HG02943 (cell line): ENCODE measurements around the gene NID2.

ENCODE experiments used
- ATAC-seq: cut with Tn5 transposase; IDR thresholded peaks from one replicate; pipeline ENCODE4 v1.9.1; 2021; ENCODE audit warnings: mild to moderate bottlenecking, low read depth, moderate library complexity; ENCODE audit not compliant: unreplicated experiment

Gene NID2, protein sequence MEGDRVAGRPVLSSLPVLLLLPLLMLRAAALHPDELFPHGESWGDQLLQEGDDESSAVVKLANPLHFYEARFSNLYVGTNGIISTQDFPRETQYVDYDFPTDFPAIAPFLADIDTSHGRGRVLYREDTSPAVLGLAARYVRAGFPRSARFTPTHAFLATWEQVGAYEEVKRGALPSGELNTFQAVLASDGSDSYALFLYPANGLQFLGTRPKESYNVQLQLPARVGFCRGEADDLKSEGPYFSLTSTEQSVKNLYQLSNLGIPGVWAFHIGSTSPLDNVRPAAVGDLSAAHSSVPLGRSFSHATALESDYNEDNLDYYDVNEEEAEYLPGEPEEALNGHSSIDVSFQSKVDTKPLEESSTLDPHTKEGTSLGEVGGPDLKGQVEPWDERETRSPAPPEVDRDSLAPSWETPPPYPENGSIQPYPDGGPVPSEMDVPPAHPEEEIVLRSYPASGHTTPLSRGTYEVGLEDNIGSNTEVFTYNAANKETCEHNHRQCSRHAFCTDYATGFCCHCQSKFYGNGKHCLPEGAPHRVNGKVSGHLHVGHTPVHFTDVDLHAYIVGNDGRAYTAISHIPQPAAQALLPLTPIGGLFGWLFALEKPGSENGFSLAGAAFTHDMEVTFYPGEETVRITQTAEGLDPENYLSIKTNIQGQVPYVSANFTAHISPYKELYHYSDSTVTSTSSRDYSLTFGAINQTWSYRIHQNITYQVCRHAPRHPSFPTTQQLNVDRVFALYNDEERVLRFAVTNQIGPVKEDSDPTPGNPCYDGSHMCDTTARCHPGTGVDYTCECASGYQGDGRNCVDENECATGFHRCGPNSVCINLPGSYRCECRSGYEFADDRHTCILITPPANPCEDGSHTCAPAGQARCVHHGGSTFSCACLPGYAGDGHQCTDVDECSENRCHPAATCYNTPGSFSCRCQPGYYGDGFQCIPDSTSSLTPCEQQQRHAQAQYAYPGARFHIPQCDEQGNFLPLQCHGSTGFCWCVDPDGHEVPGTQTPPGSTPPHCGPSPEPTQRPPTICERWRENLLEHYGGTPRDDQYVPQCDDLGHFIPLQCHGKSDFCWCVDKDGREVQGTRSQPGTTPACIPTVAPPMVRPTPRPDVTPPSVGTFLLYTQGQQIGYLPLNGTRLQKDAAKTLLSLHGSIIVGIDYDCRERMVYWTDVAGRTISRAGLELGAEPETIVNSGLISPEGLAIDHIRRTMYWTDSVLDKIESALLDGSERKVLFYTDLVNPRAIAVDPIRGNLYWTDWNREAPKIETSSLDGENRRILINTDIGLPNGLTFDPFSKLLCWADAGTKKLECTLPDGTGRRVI (N-terminal part only)

DNA sequence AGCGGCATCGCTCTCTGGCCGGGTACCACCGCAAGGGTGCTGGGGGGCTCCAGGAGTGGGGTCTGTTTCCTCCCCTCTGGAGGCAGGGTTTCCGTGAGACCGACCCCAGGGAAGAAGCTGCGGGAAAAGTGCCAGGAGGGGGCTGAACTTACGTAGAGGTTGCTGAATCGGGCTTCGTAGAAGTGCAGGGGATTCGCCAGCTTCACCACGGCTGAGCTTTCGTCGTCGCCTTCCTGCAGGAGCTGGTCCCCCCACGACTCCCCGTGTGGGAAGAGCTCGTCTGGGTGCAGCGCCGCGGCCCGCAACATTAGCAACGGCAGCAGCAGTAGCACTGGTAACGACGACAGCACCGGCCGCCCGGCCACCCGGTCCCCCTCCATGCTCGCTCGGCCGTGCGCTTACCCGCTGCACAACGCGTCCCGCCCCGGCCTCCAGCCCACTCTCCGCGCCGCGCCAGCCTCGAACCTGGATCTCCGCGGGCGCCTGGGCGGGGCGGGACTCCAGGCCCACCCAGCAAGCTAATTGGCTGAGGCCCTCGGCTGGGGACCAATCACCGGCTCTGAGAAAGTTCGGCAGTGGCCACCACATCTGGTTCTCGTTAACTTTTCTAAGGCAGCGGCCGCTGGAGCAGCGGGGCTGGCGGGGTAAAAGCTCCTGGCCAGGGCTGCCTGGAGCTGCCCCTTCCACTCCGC, at the start of gene NID2:
TSS of gene NID2 (minus strand) at position 445 of the 692 bp plus-strand sequence. CDS start at position 380, 65 bp downstream.
- no peak for ATAC-seq

DNA sequence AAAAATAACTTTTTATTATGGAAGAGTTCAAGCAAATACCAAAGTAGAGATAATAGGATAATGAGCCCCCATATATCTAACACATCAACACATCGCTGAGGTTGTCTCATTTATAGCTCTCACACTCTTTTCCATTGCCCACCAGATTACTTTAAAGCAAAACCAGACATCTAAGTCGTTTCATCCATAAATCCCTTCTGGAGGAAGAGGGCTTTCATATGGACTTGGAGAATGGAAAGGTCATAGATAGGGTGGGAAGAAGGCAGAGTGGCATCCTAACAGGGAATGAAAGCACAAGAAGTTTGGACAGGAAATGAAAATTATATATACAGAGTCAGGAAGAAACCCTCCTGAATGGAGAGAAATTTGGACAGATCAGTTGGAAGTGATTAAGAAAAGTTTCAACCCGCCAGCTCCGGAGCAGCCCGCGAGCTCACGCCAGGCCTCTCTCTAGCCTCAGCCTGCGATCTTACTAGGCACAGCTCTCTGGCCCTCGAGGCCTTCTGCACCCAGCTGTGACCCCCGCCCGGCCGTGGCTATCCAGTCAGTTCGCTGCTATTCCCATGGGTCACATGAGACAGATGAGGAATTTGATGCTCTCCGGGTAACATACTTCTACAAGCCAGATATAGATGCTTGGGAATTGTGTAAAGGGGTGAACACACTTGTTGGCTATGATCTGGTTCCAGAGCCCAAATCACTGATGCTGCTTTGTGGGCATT, 48.4 kb upstream of the NID2 start:
- no peak for ATAC-seq

DNA sequence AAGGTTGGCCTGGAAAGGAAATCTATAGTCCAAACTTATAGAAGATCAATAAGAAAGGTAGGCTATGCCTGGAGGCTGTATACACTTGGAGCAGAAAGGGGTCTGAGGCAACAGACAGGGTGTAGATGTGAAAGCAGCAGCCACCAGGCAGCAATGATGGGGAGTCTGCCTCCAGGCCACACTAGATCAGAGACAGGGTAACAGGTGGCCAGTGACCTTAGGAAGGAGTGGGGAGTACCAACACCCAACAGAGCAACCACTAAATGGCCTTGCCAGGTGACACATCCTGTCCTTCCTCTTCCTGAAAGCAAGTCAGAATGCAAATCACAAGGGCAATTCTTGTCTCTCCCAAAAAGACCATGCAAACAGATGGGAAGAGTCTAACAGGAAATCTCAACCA, 46.4 kb upstream of the NID2 start:
- ATAC-seq: no peak

DNA sequence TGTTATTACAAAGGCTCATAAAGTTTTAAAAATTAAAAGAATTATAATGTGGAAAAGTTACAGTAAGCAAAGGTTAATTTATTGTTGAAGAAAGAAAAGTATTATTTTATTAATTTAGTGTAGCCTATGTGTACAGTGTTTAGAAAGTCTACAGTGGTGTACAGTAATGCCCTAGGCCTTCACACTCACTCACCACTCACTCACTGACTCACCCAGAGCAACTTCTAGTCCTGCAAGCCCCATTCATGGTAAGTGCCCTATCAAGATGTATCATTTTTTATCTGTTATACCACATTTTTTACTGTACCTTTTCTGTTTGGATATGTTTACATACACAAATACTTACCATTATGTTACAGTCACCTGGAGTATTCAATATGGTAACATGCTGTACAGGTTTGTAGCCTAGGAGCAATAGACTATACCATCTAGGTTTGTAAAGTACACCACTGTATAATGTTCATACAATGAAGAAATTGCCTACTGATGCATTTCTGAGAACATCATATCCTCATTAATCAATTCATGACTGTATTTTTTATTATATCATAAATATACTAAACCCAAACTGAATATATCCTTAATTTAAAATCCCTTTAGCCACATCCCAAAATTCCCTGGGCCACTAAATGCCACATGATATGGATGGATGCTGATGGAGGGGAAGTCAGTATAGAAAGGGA, 43.6 kb upstream of the NID2 start:
- no peak for ATAC-seq

DNA sequence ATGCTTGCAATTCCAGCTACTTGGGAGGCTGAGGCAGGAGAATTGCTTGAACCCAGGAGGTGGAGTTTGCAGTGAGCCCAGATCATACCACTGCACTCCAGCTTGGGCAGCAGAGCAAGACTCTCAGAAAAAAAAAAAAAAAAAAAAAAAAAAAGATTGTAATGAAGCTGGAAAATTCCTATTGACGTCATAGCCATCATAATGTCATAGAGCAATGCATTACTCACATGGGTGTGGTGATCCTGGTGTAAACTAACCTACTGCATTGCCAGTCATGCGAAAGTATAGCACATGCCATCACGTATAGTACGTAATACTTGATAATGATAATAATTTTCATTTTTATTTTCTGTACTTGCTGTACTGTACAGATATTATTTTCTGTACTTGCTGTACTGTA, 42.7 kb upstream of the NID2 start:
- no peak for ATAC-seq

DNA sequence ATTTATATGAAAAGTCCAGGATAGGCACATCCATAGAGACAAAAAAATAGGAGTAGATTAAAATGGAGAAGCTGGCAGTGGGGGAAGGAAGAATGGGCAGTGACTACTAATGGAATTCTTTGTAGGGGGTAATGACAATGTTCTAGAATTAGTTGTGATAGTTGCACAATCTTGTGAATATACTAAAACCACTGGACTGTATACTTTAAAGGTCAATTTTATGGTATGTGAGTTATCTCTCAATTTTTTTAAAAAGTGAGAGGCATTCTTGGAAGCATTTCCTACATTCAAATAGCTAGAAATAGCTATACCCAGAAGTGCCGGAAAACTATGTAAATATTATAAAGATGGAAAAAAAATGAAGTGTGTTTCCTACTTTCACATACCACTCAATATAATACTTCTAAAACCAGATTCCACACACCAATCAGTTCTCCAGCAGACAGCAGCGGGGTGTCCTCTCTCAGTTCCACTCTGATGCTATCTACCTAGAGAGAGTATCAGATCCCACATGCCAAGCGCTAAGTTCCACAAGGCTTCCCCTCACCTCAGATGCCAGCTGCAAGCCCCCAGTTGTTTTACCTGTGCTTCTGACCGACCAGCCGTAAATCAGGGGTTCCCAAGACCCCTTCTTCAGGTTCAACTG, 41.7 kb upstream of the NID2 start:
- ATAC-seq: no peak

DNA sequence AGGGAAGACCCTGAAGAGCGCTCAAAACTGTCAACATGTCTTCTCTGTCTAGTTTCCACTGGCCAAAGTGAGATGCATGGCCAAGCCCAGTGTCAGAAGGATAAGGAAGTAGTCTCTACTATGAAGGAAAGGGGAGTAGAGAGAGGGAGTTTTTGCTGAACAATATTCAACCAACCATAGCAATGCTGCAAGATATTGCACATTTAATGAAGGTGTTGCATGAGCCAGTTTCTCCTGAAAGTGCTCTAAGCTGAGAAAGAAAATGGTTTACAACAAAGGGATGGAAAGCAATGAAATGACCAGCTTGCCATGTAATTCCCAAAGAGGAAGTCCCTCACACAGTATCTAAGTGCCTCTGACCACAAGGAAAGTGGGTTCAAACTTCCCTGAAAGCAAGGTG, 40.0 kb upstream of the NID2 start:
- ATAC-seq: no peak

DNA sequence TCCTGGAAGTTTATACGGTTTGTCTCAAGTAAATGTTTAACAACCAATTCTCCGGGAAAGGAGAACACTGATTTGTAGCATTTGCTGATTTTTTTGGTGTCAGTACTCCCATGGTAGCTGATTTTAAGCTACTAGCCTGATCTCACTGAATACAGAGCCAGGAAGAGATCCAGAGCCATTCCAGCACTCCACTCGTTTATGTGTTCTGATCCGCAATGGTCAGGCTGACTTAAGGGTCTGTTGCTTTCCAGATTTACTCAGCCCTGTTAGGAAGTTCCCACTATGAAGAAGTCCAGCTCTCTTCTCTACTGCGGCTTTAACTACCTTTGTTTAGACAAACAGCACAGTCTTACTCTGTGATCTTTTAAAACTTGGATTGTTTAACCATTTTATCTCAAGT, 38.0 kb upstream of the NID2 start:
- no peak for ATAC-seq

DNA sequence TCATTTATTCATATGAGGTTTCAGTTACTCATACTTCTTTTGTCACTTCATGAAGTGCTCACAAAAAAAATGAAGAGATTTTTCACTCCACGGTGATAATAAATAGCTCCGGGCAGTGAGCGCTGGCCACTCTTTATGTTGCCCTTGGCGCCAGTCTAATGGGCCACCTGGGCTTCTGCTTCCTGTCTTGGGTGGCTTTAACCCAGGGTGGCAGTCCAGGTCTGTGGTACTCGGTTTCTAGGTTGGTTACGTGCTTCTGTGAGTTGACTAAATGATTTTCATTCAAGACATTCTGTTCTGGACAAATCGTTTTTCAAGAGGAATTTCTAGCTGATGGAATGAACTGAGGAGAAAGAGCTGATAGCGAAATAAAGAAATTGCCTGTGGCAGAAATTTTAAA, 34.6 kb upstream of the NID2 start:
- ATAC-seq: no peak

DNA sequence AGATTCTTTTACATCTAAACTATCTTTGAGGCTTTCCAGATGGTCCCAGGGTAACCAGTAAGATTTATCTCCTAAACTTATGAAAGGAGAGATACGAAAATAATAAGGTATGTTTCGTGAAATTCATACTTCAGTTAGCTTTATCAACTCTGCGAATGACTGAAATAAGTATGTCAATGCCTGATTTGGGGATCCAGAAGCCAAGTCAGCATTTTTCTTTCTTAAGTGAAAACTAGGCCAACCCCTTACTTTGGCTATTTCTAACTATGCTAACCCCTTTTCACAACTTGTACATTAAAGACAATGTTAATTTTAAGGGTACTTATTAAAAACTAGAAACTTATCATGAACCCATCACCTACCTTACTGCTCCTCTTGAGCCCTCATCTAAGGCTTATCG, 26.9 kb upstream of the NID2 start:
- ATAC-seq: no peak

DNA sequence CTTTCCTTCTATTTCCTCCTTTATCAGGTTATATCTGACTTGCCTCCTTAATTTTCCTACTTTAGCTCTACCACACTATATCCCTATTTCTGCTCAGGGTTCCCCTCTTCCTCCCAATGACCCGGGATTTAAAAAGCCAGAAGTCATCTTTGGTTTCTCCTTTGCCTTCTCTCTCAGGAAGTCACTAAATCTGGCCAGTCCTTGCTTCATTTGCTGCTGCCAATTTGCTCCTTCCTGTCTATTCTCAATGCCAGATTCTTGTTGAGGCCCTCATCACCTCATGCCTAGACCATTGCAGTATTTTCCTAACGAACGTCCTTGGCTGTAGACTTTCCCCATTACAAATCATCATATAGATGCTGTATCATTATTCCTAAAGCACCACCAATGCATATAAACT, 26.5 kb upstream of the NID2 start:
- ATAC-seq: no peak

DNA sequence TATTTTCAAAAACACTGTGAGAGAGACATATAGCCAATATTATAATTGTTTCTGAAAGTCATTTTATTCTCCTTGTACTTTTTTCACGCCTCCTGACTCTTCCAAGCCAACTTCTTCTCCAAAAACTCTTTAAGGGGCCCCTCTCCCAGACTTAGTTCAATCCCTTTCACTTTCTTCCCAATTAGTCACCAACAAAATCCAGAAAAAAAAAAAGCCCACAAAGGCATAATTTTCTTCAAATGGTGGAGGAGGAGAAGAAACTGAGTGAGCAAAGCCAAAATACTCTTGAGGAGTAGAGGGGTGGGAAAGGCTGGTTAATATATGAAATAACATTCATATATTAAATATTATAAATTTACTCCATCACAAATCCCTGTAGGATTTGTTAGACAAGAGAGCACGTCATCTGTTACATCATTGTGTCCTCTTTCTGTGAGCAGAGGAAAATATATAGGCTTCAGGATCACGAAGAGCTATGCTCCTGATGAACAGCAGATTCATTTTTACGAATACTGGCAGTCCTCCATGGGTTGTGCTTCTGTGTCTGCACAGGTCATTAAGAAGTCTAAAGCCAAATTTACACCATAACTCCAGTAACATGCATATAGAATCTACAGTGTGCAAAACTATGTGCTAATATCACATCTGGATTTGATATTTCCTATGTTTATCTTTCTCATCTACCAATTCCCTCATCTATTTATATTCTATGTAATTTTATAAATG, 25.9 kb upstream of the NID2 start:
- ATAC-seq: no peak

DNA sequence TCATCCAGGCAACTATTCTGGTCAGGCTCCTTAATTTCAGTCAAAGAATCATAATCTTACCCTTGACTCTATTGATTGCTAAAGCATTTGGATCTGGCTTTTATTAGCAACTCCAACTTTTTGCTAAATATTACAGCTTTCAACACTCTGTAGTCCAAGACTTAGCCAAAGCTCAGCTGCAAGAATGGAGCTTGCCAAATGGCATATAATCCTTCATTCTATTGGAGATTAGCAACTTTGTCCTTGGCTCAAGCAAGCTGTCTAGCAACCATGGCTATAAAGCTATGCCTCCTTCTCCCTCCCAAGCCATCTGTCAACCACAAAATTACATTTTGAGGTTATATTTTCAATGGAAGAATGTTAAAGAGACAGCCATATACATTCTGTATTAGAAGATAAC, 23.1 kb upstream of the NID2 start:
- ATAC-seq: no peak

DNA sequence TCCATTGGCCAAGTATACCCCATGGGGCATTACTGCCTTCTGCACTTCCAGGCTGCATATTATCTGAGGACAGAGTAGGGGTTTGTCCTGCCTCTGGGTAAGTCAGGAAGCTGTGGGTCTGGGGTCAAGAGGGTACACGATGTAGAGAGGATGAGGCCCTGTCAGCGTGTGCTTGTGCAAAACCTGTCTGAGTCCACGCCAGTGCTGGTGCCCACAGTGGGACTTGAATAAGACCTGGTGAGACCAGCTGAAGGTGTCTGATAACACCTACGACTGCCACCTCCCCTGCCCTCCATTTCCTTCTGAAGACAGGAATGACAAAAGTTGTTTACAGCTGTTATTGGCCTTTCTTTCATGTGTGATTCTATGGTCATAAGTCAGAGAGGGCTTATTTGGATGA, 22.1 kb upstream of the NID2 start:
- ATAC-seq: no peak

DNA sequence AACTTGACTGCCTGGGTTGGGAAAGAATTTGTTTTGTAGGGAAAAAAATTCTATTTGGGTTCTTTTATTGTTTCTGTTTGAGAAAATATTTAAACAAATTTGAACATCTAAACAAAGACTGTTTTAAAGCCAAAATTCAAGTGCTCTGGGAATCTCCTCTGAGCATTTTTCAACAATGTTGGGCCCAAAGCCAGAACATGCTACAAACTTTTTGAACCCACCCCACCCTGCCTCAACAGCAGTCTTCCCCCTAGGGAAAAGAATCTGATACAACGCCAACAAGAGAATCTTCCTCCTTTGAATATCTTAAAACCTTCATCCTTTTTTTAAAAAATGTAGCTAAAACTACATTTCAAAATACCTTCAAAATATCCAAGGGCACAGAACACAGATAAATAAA, 20.4 kb upstream of the NID2 start:
- ATAC-seq: no peak

DNA sequence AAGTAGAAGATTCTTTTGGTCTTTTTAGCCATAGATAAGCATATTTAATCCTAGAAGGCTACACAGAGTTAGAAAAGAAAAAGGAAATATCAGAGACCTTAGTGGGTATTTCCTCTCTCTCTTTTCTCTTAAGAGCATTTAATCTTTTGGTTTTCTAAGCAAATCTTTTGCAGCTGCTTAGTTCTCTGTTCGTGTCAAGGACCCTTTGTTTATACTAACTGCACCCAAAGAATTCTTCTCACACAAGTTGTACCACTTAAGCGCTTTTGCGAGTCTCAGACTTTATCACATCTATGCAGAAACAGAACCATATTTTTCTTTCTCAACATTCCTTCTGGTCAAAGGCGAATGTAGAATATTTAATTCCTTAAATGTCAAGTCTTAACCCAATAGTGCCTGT, 17.9 kb upstream of the NID2 start:
- ATAC-seq: no peak

DNA sequence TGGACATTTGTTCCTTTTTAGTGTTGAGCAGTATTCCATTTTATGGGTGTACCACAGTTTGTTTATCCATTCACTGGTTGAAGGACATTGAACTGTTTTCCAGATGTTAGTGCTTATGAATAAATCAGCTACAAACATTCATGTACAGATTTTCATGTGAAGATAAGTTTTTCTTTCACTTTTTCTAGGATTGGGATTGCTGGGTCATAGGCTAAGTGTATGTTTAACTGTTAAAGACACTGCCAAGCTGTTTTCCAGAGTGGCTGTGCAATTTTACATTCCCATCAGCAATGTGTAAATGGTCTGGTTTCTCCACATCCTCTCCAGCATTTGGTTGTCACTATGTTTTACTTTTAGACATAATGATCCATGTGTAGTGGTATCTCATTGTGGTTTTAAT, 14.0 kb upstream of the NID2 start:
- ATAC-seq: no peak

DNA sequence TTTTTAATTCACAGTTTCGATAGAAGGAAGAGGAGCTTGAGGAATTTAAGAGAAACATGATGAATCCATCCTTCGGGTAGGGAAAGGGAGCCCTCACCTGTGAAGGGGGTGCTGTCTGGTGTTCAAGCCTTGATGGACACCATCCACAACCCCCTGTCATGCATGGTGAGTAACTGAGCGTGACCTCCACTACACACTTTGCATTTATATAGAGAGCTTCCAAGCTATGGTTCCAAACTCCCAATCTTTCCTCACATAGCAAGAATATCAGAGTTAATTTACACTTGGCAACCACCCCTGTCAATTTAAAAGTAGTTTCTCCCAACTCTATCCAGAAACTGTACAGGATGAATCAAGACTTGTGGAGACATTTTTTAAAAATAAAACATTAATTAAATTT, 13.1 kb upstream of the NID2 start:
- ATAC-seq: no peak
